GM12865 (cell line): ENCODE data around the gene SDHC.
"Not testable (repeated sequence)": the region's sequence is repeated elsewhere in the genome, so short reads cannot be mapped to it uniquely, and the experiment has no call there.

Experiments used
- DNase-seq: peaks from one replicate; pipeline ENCODE4 v3.0.0; 2010; ENCODE audit warnings: low read depth
- H3K4me3 ChIP-seq: 2 replicates; pipeline ENCODE4 v1.5.1; 2011; ENCODE audit warnings: mild to moderate bottlenecking, low read depth, low read length, control low read depth
- TF ChIP-seq, protein P1 (sequence below): IDR thresholded peaks from 2 replicates; pipeline ENCODE4 v1.5.1; 2011; ENCODE audit warnings: low read length, control low read depth, low read depth, inconsistent platforms; ENCODE audit not compliant: insufficient read depth; ENCODE audit errors: missing control alignments

The SDHC gene

DNA sequence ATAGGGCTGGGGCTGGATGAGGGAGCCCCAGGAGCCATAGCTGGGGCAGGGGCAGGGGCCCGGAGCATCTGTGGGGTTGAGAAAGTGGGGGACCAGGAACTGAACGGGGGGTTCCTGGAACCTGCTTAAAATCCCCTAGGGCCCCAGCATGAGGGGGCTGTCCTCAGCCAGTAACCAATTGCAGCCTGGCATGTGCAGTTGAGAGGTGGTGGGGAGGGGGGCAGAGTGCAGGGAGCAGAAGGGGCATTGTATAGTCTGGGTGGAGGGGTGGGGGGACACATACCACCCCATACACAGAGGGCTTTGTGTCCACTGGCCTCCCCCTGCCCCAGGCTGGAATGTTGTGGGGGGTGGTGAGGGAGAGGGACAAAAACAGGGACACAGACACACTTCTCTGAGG is 4.3 kb upstream of the SDHC start, which contains the start of gene MPZ:
Gene MPZ (minus strand): TSS at position 101 of the 400 bp plus-strand sequence. CDS start 63 bp downstream, at position 38.
- no peak within 1 kb of the TSS for H3K4me3 ChIP-seq
- TF ChIP-seq, protein P1, sequence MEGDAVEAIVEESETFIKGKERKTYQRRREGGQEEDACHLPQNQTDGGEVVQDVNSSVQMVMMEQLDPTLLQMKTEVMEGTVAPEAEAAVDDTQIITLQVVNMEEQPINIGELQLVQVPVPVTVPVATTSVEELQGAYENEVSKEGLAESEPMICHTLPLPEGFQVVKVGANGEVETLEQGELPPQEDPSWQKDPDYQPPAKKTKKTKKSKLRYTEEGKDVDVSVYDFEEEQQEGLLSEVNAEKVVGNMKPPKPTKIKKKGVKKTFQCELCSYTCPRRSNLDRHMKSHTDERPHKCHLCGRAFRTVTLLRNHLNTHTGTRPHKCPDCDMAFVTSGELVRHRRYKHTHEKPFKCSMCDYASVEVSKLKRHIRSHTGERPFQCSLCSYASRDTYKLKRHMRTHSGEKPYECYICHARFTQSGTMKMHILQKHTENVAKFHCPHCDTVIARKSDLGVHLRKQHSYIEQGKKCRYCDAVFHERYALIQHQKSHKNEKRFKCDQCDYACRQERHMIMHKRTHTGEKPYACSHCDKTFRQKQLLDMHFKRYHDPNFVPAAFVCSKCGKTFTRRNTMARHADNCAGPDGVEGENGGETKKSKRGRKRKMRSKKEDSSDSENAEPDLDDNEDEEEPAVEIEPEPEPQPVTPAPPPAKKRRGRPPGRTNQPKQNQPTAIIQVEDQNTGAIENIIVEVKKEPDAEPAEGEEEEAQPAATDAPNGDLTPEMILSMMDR, result no peak
- no peak for DNase-seq

DNA sequence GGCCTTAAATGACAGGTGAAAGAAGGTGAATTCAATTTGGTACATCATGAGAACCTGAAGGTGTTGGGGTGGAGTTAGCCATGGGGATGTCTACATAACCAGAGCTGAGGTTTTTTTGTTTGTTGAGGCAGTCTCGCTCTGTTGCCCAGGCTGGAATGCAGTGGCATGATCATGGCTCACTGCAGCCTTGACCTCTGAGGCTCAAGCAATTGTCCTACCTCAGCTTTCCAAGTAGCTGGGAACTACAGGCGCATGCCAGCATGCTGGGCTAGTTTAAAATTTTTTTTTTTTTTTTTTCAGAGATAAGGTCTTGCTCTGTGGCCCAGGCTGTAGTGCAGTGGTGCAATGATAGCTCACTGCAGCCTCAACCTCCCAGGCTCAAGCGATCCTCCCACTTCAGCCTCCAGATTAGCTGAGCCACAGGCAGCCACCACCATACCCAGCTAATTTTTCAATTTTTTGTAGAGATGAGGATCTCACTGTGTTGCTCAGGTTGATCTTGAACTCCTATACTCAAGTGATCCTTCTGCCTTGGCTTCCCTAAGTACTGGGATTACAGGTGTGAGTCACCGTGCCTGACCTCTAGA is 2.5 kb upstream of the SDHC start:
- TF ChIP-seq, protein P1, result no peak
- no peak for DNase-seq
- H3K4me3 ChIP-seq, result no peak overlapping the region

DNA sequence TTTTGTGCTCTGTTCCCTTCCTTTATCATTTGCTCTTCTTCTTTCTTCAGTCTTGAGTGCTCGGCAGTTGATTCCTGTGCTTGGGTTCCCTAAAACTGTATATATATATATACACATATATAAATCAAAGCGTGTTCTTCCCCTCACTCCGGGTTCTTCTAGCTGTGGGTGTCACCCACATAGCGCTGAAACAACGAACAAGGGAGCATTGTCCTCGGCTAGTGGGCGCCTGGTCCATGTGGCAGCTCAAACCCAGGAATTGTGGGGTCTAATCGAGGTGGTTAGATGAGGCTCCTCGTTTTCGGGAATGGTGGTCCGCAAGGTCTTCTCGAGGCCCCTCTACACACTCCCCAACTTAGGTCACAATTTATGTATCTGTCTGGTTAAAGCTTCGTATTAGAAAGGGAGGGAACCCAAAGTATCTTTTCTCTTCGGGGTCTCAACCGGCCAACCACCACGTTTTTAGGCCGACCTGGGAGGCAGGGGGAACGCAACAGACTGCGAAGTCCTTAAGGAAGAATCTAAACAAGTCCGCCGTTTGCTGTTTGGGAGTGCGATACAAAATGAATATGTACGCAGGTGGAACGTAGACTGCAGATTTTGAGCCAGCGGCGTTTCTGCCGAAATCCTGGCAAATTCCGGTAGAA is 504 bp upstream of the SDHC start:
- H3K4me3 ChIP-seq, result peak overlapping the region; percentile 96
- TF ChIP-seq, protein P1, result no peak
- DNase-seq, result no peak

- H3K4me3 ChIP-seq, DNase-seq: not testable (repeated sequence)
Observed at GRCh38 chr1:161315841-161316674, 1.9 kb downstream of the SDHC start.

- DNase-seq, result no peak
- H3K4me3 ChIP-seq, result no peak overlapping the region
- TF ChIP-seq, protein P1, result no peak
Observed at GRCh38 chr1:161324020-161324419, 9.8 kb downstream of the SDHC start.

GRCh38 chr1:161330346-161330745 is 16.2 kb downstream of the SDHC start:
- TF ChIP-seq, protein P1, result no peak
- no peak for DNase-seq
- no peak overlapping the region for H3K4me3 ChIP-seq

DNA sequence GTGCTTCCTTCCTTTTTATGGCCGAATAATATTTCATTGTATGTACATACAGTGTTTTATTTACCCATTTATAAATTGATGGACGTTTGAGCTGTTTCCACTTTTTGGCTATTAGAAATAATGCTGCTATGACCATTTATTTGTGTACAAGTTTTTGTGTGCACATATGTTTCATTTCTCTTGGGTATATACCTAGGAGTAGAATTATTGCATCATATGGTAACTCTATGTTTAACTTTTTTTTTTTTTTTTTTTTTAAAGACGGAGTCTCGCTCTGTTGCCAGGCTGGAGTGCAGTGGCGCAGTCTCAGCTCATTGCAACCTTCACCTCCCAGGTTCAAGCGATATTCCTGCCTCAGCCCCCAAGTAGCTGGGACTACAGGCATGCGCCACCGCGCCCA is 19.0 kb downstream of the SDHC start:
- no peak for DNase-seq
- H3K4me3 ChIP-seq, result no peak overlapping the region
- TF ChIP-seq, protein P1, result no peak
